GM12878 (cell line): ENCODE measurements around the gene RNF149. TPM values are rescaled to one million over a fixed set of nuclear protein-coding genes. Genes with fewer than 3 reads are reported as not detected.

ENCODE experiments used
- CEBPZ ChIP-seq: fragments of 150-350 bp; IDR thresholded peaks from 2 replicates; pipeline ENCODE4 v1.6.1; 2016; ENCODE audit warnings: low read depth, low read length
- CHD4 ChIP-seq: fragments of 200-600 bp; sonication (generic); IDR thresholded peaks from 2 replicates; pipeline ENCODE4 v1.6.1; 2016; ENCODE audit warnings: mild to moderate bottlenecking
- E4F1 ChIP-seq: fragments of 450-650 bp; IDR thresholded peaks from 2 replicates; pipeline ENCODE4 v1.6.1; 2018; ENCODE audit warnings: borderline replicate concordance, mild to moderate bottlenecking; ENCODE audit not compliant: partially characterized antibody
- EED ChIP-seq: sonication (generic); IDR thresholded peaks from 2 replicates; pipeline ENCODE4 v1.6.1; 2016; ENCODE audit warnings: antibody characterized with exemption, low read depth
- FOS ChIP-seq: IDR thresholded peaks from 3 replicates; pipeline ENCODE4 v1.6.1; 2011; ENCODE audit warnings: borderline replicate concordance; ENCODE audit not compliant: insufficient read length; ENCODE audit errors: extremely low read depth
- HCFC1 ChIP-seq: fragments of 150-350 bp; IDR thresholded peaks from 2 replicates; pipeline ENCODE4 v1.6.1; 2014; ENCODE audit warnings: low read length
- HDAC2 ChIP-seq: fragments of 200-600 bp; sonication (generic); IDR thresholded peaks from 2 replicates; pipeline ENCODE4 v1.6.1; 2017
- KLF5 ChIP-seq: fragments of 450-650 bp; IDR thresholded peaks from 2 replicates; pipeline ENCODE4 v1.6.1; 2014; ENCODE audit warnings: mild to moderate bottlenecking; ENCODE audit not compliant: partially characterized antibody
- NFYA ChIP-seq: IDR thresholded peaks from 2 replicates; pipeline ENCODE4 v1.6.1; 2011; ENCODE audit warnings: low read depth, mild to moderate bottlenecking, low read length, improper control_type of control experiment, borderline replicate concordance
- PML ChIP-seq: IDR thresholded peaks from 2 replicates; pipeline ENCODE4 v1.6.1; 2012; ENCODE audit warnings: low read length, inconsistent platforms
- ZBTB40 ChIP-seq: fragments of 450-650 bp; IDR thresholded peaks from 2 replicates; pipeline ENCODE4 v1.6.1; 2016; ENCODE audit warnings: mild to moderate bottlenecking, moderate library complexity, borderline replicate concordance
- ZZZ3 ChIP-seq: IDR thresholded peaks from 2 replicates; pipeline ENCODE4 v1.6.1; 2011; ENCODE audit warnings: low read depth; ENCODE audit not compliant: control insufficient read depth, insufficient read length
- polyA plus RNA-seq, 11 experiments: library from polyadenylated mRNA; depleted of rRNA in 4 of 11; unstranded in 6 of 11; stranded (reverse) in 5 of 11; fragments of >200 nt; fragmentation: Nextera tagmentation in 4 of 11; fragmentation: Illumina TruSeq in 1 of 11; extraction: Ambion mirVana in 4 of 11; extraction: Trizol in 1 of 11; gene quantifications; 1 replicate in 1 of 11; 2 replicates in 10 of 11; pipeline versions ENCODE4 v1.2.1 to v1.2.3, GENCODE V29; 2011 to 2016; ENCODE audit warnings: inconsistent platforms in 2 of 11, missing spikeins in 2 of 11, low read depth in 1 of 11
- total RNA-seq, 4 experiments: library from RNA; depleted of rRNA in 3 of 4; stranded (reverse); fragments of >200 nt in 3 of 4; fragmentation: Illumina TruSeq in 1 of 4; extraction: Trizol in 1 of 4; gene quantifications; 2 replicates each; pipeline versions ENCODE4 v1.2.1 to v1.2.3, GENCODE V29; 2013 to 2021

RNF149 gene
- total and polyA plus RNA-seq, 10 of the 15 experiments (the other 5 are each of a cell fraction or from before 2014, with no cell fraction given), result 5.2 to 38.4 (median 16.3) TPM

GRCh38 chr2:101253013-101253702, 55.3 kb downstream of the RNF149 start (continued):
- TF ChIP-seq ZBTB40 (no peak), E4F1 (no peak), CEBPZ (no peak), NFYA (no peak), KLF5 (peak; percentile 67), HDAC2 (no peak), FOS (no peak), EED (no peak), HCFC1 (no peak; the same call in 1 of the 2 replicates), CHD4 (no peak), PML (no peak; the same call in 1 of the 2 replicates), ZZZ3 (no peak)
